Mucosa of rectum (tissue), 2 donors: Measurements from ENCODE around the gene UBE2J2.
"Not testable (repeated sequence)": the region's sequence is repeated elsewhere in the genome, so short reads cannot be mapped to it uniquely, and the experiment has no call there.

ENCODE experiments used
- H3K27ac ChIP-seq, 2 donors: one replicate each; pipeline ENCODE4 v1.7.0; 2013; ENCODE audit warnings: inconsistent platforms in 2 of 2, low read depth in 2 of 2, low read length in 2 of 2
- H3K27me3 ChIP-seq, 2 donors: one replicate each; pipeline ENCODE4 v1.7.0; 2013; ENCODE audit warnings: low read length in 2 of 2; ENCODE audit not compliant: control insufficient read depth in 2 of 2, insufficient read depth in 2 of 2
- H3K36me3 ChIP-seq, 2 donors: one replicate each; pipeline ENCODE4 v1.7.0; 2013; ENCODE audit warnings: low read length in 2 of 2; ENCODE audit not compliant: control insufficient read depth in 2 of 2, insufficient read depth in 2 of 2
- H3K4me1 ChIP-seq, 2 donors: one replicate each; pipeline ENCODE4 v1.7.0; 2013; ENCODE audit warnings: low read length in 2 of 2, mild to moderate bottlenecking in 1 of 2; ENCODE audit not compliant: control insufficient read depth in 2 of 2, insufficient read depth in 2 of 2
- H3K4me3 ChIP-seq, 2 donors: one replicate each; pipeline ENCODE4 v1.7.0; 2013; ENCODE audit warnings: low read length in 2 of 2
- H3K9ac ChIP-seq, 2 donors: one replicate each; pipeline ENCODE4 v1.7.0; 2013; ENCODE audit warnings: low read length in 2 of 2, low read depth in 1 of 2, mild to moderate bottlenecking in 1 of 2
- H3K9me3 ChIP-seq, 2 donors: one replicate each; pipeline ENCODE4 v1.7.0; 2013; ENCODE audit warnings: low read length in 2 of 2; ENCODE audit not compliant: control insufficient read depth in 2 of 2
- donor health status: healthy.
- donor health status: Normal muscosa, but diverticular disease.

UBE2J2 gene

GRCh38 chr1:1316199-1316598, 42.5 kb upstream of the UBE2J2 start:
- not testable (repeated sequence) for H3K9ac ChIP-seq, H3K27ac ChIP-seq, H3K27me3 ChIP-seq, H3K9me3 ChIP-seq, H3K4me1 ChIP-seq, H3K4me3 ChIP-seq
- H3K36me3 ChIP-seq = peaks cover 34 to 53% of the 10 kb centered on the region in 2 donors

GRCh38 chr1:1315435-1315954, 41.8 kb upstream of the UBE2J2 start:
- no peaks in the 10 kb centered on the region for H3K9me3 ChIP-seq
- H3K27me3 ChIP-seq = no peaks in the 10 kb centered on the region
- peaks cover 36 to 57% of the 10 kb centered on the region in 2 donors for H3K36me3 ChIP-seq
- no peak overlapping the region for H3K27ac ChIP-seq
- H3K4me3 ChIP-seq = no peak overlapping the region
- no peak overlapping the region for H3K9ac ChIP-seq
- H3K4me1 ChIP-seq = peaks cover 0 to 5% of the 10 kb centered on the region in 2 donors

DNA sequence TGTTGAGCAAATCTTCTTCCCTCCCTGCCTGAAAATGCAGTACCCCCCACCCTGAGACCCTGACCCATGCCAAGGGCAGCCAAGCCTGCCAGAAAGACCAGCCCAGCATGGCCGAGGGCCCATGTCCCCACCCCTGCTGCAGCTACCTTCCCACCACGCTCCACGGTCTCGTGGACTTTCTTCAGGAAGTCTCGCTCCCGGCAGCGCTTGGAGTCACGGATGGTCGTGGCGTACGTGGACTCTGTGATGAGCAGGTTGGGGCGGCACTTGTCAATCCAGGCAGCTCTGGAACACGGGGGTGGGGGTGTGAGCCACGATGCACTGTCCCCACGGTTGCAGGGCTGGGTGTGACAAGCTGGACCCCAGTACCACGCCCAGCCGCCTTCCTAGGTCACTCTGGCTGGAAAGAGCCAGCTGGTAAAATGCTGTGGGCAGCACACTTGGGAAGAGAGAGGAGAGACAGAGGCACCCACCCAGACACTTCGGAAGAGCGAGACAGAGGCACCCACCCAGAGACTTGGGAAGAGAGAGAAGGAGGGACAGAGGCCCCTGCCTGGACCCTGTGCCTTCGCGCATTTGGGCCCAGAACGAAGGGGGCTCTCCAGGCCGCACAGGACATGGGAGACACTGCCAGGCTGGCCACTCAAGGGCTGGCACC, 41.2 kb upstream of the UBE2J2 start:
- Histone ChIP-seq H3K27me3 (no peaks in the 10 kb centered on the region), H3K36me3 (peaks cover 38 to 56% of the 10 kb centered on the region in 2 donors), H3K9ac (no peak overlapping the region), H3K27ac (no peak overlapping the region), H3K4me1 (peaks cover 0 to 5% of the 10 kb centered on the region in 2 donors), H3K9me3 (no peaks in the 10 kb centered on the region), H3K4me3 (no peak overlapping the region)

- H3K36me3 ChIP-seq = peaks cover 36 to 51% of the 10 kb centered on the region in 2 donors
- peaks cover 6 to 11% of the 10 kb centered on the region in 2 donors for H3K4me1 ChIP-seq
Observed at GRCh38 chr1:1314237-1314586, 40.6 kb upstream of the UBE2J2 start.

DNA sequence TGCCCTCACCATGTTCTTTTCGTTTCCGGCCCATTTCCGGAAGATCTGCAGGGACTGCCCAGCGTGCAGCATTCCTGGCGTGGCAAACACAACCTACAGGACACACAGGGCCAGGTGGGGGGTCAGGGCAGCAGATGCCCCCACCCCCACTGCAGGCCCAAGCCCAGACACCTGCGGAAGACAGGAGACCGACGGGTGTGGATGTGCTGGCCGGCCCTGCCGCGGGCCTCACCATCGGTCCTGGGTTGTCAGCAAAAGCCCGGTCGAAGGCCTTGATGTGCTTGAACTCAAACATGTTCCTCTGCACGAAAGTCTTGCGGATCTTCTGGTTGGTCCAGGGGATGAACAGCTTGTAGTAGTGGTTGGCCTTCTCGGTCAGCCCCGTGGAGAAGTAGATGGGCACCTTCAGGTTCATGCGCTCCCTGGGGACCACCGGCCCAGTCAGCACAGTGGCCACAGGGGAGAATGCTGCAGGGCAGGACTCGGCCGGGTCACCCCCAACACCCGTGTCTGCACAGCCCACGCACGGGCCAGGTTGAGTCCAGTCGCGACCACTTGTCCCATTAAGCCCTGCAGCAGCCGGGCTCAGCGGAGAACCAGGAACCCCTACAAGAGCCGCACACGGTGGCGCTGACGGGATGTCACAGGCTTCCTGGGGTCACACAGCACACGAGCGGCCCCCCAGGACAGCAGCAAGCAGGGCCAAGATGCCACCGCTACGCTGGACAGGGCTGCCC, 40.0 kb upstream of the UBE2J2 start:
- Histone ChIP-seq H3K4me1 (peaks cover 6 to 15% of the 10 kb centered on the region in 2 donors), H3K4me3 (no peak overlapping the region), H3K27ac (no peak overlapping the region), H3K9ac (no peak overlapping the region), H3K36me3 (peaks cover 36 to 47% of the 10 kb centered on the region in 2 donors), H3K9me3 (no peaks in the 10 kb centered on the region), H3K27me3 (no peaks in the 10 kb centered on the region)

More at GRCh38 chr1:1314237-1314586, 40.6 kb upstream of the UBE2J2 start:
- Histone ChIP-seq H3K9me3 (no peaks in the 10 kb centered on the region), H3K4me3 (no peak overlapping the region), H3K27me3 (no peaks in the 10 kb centered on the region), H3K9ac (no peak overlapping the region), H3K27ac (no peak overlapping the region)

- Histone ChIP-seq H3K9ac (no peak overlapping the region), H3K9me3 (no peaks in the 10 kb centered on the region), H3K4me3 (no peak overlapping the region), H3K36me3 (peaks cover 36 to 47% of the 10 kb centered on the region in 2 donors), H3K4me1 (peaks cover 6 to 10% of the 10 kb centered on the region in 2 donors), H3K27ac (no peak overlapping the region), H3K27me3 (no peaks in the 10 kb centered on the region)
Observed at GRCh38 chr1:1312450-1313314, 39.0 kb upstream of the UBE2J2 start.

DNA sequence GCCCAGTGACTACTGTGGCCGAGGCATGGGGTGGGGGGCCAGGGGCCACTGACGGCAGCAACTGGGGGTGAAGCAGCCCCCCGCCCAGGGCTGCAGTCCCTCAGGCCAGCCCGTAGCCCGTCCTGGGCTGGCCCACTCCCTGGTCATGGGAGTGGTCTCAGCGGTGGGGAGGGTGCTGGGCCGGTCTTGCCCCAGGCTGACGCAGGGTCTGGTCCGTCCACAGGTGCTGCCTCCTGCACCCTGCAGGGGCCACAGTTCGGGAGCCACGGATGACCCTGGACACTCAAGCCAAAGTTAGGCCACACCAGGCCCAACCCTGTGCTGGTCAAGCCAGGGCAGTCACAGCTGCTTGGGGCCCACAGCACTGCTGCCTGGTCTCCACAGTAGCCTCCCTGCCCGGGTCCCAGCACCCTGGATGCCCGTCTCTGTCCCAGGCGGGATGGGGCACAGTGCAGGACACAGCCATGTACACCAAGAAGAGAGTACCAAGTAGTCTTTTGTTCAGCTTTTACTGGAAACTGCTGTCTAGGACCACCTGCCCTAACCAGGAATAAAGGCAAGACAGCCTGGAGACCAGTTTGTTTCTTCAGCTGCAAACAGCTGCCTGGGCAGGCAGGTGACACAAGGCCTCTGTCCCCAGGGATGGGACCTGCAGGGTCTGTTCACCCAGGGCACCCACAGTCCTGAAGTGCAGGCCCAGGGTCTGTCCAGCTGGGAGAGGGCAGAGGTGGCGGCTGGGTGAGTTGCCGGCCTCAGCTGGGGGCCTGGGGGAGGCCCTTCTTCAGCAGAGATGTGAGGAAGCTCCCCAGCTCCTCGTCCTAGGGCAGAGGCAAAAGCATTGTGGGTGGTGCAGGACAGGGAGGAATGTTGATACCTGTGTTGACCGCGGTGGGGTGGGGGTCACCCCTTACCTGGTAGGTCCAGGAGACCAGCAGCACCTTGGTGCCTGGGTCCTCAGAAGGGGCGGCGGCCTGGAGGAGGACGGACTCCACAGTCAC, 37.8 kb upstream of the UBE2J2 start:
- no peak overlapping the region for H3K4me3 ChIP-seq
- no peak overlapping the region for H3K9ac ChIP-seq
- H3K36me3 ChIP-seq = peaks cover 36 to 42% of the 10 kb centered on the region in 2 donors
- H3K9me3 ChIP-seq = no peaks in the 10 kb centered on the region
- no peak overlapping the region for H3K27ac ChIP-seq
- H3K27me3 ChIP-seq = no peaks in the 10 kb centered on the region
- H3K4me1 ChIP-seq = peaks cover 15 to 19% of the 10 kb centered on the region in 2 donors

DNA sequence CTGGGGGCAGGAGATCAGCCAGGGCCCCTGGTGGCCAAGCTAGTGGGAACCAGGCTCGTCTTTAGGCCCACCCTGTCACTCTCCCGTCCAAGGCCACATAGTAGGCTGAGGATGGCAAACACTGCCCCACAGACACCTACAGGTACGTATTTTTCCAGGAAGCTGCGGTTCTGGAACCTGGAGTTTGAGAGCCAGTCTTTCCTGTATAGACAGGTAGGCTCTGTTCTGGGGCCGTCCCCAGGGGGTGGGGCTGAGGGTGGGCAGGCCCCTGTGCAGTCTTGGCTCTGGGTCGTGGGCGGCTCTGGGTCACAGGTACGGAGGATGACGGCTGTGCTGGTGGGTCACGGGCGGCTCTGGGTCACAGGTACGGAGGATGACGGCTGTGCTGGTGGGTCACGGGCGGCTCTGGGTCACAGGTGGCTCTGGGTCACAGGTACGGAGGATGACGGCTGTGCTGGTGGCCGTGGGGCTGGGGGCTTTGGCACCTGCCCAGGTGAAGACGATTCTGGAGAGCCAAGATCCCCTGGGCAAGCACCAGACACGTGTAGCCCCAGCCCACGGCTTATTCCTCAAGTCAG, 36.9 kb upstream of the UBE2J2 start:
- peaks cover 36 to 42% of the 10 kb centered on the region in 2 donors for H3K36me3 ChIP-seq
- no peak overlapping the region for H3K4me3 ChIP-seq

GRCh38 chr1:1310109-1310385, 36.4 kb upstream of the UBE2J2 start:
- Histone ChIP-seq H3K9me3 (no peaks in the 10 kb centered on the region), H3K27me3 (no peaks in the 10 kb centered on the region), H3K27ac (peak overlapping the region in 1 of 2 donors; percentile 16), H3K4me3 (no peak overlapping the region), H3K4me1 (peaks cover 28 to 32% of the 10 kb centered on the region in 2 donors), H3K36me3 (peaks cover 35 to 41% of the 10 kb centered on the region in 2 donors), H3K9ac (no peak overlapping the region)

More for the DNA sequence above, 36.9 kb upstream of the UBE2J2 start:
- Histone ChIP-seq H3K27me3 (no peaks in the 10 kb centered on the region), H3K4me1 (peaks cover 23 to 27% of the 10 kb centered on the region in 2 donors), H3K27ac (no peak overlapping the region), H3K9ac (no peak overlapping the region), H3K9me3 (no peaks in the 10 kb centered on the region)
